Activated gamma-delta T cell (primary cell): ENCODE results near the gene CIROP.

ENCODE experiments used
- DNase-seq: peaks from one replicate; lab custom pipeline; 2025; lab: John Stamatoyannopoulos, UW

CIROP gene

GRCh38 chr14:23051141-23052057 lies 53.4 kb downstream of the CIROP start:
- DNase-seq, result no peak
